Erythroblast (primary cell): Measurements from ENCODE around the gene SMARCC1.
"Not testable (repeated sequence)": the region's sequence is repeated elsewhere in the genome, so short reads cannot be mapped to it uniquely, and the experiment has no call there.

Experiments
- DNase-seq, 2 experiments: peaks; one replicate each; lab custom pipeline; 2025; lab: John Stamatoyannopoulos, UW
- GATA1 ChIP-seq: IDR thresholded peaks from 2 replicates; pipeline ENCODE4 v1.6.1; 2011; ENCODE audit warnings: low read depth, mild to moderate bottlenecking, control low read depth, low read length, moderate library complexity
- POLR2A ChIP-seq: IDR thresholded peaks from 2 replicates; pipeline ENCODE4 v1.6.1; 2011; ENCODE audit warnings: mild to moderate bottlenecking, low read length

The SMARCC1 gene

DNA sequence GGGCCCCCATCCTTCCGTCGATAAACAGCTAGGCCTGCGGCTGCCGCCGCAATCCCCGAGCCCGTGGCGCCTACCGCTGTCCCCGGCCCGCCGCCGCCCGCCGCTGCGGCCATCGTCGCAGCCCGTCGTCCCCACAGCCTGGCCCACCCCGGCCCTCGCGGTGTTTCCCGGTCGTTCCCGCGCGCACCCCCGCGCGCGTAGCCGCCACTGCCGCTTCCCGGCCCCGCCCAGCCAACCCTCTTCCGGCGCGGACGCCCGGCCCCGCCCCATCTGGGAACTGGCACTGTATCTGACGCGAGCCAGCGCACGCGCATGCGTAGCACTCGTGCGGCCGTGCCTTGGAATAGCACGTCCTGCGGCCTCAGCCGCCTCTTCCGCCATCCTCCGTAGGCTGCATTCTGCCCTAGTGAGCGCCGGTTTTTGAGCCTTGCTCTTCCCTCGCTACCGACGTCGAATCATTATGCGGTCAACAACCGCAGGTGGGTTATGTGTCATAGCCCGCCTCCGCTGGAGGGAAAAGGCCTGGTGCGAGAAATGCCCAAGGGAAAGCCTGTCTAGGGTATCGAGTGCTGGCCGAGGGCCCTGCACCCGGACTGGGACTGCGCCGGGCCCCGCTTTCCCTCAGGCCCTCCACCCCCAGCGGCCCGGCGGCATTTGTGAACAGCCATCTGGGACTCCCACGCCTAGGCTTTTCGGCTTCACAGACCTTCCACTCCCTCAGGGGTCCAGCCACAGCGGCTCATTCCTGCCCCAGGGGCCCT is at the start of gene SMARCC1:
SMARCC1 (minus strand) TSS at position 209 of the 761 bp plus-strand sequence; CDS start at position 113, 96 bp downstream.
- TF ChIP-seq POLR2A: peak; percentile 95
- no peak for TF ChIP-seq GATA1

DNA sequence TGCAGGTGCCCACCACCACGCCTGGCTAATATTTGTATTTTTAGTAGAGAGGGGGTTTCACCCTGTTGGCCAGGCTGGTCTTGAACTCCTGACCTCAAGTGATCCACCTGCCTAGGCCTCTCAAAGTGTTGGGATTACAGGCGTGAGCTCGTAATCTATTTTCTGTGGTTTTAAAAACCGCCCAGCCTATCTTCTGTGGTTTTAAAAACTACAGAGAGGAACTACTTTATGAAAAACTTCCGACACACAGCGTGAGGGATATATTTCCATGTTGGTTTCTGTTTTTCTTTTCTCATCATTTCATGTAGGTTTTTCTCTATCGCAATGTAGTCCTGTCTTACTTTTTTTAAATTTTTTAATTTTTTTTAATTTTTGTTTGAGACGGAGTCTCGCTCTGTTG is 47.8 kb upstream of the SMARCC1 start:
- not testable (repeated sequence) for DNase-seq

More for the DNA sequence above, at the start of gene SMARCC1:
- peak; percentile 97 to 98 for DNase-seq

DNA sequence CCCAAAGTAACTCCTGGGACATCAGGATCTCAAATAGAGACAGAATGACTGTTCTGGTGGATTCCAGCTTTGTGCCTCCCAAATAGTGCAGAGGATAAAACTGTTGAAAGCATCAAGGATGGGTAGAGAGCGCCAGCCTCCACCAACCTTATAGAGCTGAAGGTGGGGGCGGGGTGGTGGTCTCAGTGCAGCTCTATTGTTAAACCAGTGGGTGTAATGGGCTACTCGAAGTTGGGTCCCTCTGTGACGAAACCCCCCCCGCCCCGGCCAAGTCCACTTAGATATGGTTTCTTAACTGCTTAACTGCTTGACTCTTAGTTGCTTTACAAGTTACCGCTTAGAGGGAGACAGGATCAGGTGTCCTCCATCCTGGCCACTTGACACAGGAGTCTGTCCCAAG is 43.9 kb upstream of the SMARCC1 start:
- peak; percentile 35 to 53 for DNase-seq
- TF ChIP-seq GATA1: no peak
- TF ChIP-seq POLR2A: no peak

DNA sequence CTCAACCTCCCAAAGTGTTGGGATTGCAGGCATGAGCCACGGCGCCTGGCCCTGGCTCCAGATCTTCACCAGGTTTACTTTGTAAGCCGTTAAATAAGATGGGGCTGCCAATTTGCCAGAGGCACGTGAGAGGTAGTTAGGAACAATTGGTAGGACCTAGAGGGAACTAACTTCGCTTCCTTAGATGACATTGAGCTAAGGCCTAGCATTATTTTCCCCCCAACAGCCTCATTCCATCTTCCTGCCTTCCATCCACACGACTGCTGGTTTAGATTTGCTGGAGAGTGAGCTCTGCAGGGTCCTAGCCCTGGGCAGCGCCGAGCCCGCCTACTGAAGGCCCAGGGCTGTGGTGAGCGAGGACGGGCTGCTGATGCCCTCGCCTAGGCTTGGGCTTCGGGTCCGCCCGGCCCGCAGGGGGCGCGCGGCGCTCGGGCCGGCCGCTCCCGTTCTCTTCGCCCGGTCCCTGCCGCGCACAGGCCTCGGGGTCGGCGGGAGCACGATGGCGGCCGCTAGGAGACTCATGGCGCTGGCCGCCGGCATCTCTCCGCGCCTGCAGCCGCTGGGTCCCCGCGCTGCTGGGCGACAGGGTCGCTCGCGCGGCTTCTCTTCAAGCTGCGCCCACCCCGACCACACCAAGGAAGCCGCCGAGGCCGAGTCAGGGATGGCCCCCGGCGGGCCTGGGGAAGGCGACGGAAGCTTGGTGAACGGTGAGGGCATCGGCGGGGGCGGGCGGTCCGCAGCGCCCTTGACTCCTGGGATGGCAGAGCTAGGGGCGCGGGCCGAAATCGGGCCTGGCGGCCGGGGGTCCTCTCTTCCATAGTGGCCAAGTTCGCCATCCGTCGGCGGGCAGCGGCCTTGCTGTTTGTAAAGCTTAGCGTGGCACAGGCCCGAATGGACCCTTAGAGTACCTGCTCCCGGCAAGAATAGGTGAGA is 43.1 kb upstream of the SMARCC1 start:
- peak; percentile 88 to 93 for DNase-seq
- TF ChIP-seq GATA1: no peak
- peak; percentile 78 for TF ChIP-seq POLR2A

DNA sequence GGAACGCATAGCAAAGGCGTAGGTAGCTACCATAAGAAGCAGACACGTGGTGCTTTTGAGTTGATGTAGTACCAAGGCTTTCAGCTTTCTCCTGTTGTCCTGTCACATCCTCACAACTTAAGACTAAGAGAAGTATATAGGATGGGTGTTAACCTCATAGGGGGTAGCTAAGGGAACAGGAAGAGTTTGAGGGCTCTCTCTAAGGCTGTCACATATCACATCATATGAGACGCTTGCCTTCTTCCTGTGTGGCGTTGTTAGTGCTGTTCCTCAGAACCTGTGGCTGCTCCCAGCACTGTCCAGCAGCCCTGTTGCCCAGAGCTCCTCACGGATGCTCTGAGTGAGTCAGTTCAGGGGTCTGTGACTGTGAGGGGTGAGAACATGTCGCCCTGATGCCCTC is 35.9 kb upstream of the SMARCC1 start:
- no peak for TF ChIP-seq POLR2A
- DNase-seq: no peak

DNA sequence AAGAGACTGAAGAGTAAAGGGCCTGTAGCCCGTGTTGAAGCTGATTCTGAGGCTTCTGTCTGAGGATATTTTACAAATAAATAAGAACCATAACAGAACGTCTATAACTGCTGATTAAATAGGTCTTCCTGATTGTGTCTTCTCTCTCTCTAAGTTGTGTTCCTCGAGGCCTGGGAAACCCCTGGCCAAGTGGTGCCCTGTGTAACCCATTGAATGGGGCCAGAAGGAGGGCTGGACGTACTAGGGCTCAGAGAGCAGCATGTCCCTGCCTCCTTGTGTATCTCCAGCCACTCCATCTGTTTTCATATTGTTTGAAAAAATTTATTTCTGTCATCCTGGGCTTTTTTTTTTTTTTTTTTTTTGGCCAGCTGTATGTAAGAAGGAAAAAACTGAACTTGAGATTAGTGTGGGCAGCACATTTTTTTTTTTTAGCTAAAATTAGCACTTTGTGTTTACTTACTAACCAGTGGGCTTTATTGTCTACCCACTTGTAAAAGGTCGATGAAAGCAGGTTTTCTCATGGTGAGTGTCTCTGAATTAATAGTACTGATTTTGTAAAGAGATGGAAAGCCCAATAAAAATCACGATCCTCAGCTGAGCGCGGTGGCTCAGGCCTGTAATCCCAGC is 32.0 kb upstream of the SMARCC1 start:
- TF ChIP-seq GATA1: no peak
- no peak for TF ChIP-seq POLR2A
- no peak for DNase-seq

DNA sequence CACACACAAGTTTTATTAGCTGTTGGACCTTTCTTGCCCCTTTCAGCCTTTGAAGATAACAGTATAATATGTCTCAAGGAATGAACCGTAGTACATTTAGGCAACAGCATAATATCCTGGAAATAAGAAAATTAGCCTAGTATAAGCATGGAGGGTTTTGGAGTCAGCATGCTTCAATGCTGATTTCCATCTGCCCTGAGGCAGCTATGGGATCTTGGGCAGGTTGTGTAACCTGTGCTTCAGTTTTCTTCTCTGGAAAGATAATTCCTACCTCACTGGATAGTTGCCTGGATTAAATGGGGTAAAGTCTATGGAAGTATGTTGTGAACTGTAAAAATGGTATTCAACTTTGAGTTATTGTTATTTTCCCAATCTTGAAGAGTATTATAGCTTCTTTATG is 22.9 kb upstream of the SMARCC1 start:
- no peak for DNase-seq
- TF ChIP-seq POLR2A: no peak
- no peak for TF ChIP-seq GATA1

DNA sequence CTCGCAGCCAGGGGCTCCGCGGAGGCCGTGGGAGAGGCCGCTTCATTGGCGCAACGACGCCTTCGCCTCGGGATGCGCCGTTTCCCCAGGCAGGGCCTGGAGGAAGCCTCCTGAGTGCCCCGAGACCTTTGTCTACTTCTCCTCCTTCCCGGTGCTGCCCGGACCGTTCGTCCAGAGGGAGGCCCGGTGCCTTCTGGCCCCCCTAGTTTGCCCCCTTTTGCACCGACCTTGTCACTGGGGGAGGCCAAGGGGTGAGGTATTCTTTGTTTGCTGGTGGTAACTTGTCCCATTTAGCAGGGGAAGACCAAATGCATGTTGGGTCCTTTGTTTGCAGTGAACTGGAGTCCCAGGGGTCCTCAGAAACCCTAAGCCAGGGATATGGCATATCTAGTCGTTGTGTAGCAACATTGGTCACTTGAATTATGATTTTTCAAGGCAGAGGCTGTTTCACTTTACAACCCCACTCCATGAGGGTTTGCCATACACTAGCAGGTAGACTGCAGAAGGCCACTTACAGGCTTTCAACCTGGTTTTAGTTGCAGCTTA is 21.9 kb upstream of the SMARCC1 start:
- no peak for DNase-seq
- no peak for TF ChIP-seq POLR2A
- TF ChIP-seq GATA1: no peak

DNA sequence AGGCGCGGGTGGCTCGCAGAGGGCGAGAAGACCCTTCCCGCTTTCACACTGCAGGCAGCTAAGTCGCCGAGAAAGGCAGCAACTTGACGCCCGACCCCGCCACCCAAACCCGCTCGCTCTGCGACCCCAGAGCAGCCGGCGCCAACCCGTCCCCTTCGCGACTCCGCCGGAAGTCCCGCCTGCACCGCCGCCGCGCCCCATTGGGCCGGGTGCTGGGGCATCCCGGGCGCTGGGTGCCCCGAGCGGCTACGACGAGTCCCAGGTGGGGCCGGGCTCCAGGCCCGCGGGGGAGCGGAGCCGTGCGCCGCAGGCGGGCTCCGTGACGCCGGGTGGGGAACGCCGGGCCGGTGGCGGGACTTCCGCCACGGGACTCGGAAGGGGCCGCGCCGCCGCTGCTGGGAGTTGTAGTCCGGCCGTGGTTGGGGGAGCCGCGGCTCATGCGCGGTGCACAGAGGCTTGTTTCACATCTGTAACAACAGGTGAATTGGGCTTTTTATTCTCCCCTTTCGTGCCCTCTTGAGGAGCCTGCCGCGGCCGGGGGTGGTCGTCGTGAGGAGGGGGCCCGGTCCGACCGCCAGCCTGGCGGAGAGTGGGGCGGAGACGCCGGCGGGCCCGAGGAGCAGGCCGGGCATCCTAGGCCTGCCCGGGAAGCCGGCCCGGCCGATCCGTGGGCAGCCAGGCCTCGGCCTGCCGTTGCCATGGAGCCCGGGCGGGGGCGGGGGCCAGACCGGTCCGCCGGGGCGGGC is 21.2 kb upstream of the SMARCC1 start, which contains the start of gene DHX30:
DHX30 (plus strand) TSS at position 405 of the 746 bp plus-strand sequence. CDS start 7,546 bp downstream, outside the sequence.
- TF ChIP-seq POLR2A: peak; percentile 71
- no peak for TF ChIP-seq GATA1
- peak; percentile 88 to 91 for DNase-seq

DNA sequence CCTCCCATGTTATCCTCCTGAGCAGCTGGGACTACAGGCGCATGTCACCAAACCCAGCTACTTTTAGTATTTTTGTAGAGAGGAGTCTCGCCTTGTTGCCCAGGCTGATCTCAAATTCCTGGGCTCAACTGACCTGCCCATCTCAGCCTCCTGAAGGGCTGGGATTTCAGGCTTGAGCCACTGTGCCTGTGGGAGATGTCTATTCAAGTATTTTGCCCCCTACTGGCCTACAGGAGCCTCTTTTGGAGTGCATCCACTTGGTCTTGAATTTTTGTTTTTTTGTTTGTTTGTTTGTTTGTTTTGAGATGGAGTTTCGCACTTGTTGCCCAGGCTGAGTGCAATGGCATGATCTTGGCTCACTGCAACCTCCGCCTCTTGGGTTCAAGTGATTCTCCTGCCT is 18.0 kb upstream of the SMARCC1 start:
- peak; percentile 16 to 18 for DNase-seq

DNA sequence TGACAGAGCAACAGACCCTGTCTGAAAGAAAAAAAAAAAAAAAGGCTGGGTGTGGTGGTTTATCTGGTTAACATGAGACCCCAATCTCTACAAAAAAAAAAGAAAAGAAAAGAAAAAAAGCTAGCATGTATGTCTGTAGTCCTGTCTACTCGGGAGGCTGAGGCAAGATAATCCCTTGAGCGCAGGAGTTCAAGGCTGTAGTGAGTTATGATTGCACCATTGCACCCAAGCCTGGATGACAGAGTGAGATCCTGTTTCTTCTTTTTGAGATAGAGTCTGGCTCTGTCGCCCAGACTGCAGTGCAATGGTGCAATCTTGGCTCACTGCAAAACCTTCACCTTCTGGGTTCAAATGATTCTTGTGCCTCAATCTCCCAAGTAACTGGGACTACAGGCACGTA is 12.9 kb upstream of the SMARCC1 start:
- peak in 1 of 2 experiments; percentile 9 for DNase-seq
- TF ChIP-seq GATA1 (no peak), POLR2A (no peak)

More for the DNA sequence above, 18.0 kb upstream of the SMARCC1 start:
- TF ChIP-seq GATA1 (no peak), POLR2A (no peak)

DNA sequence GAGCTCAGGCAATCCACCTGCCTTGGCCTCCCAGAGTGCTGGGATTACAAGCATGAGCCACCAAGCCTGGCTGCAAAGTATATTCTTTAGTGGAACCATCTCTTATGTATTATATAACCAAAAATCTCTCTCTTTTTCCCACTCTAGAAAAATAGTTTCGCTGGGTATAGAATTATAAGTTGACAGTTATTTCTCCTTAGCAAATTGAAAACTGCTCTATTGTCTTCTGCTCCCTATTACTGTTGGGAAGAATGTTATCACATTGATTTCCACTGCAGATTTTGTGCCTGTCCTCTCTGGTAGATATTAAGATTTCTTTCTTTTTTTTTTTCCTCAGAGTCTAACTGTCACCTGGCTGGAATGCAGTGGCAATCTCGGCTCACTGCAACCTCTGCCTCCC is 11.0 kb upstream of the SMARCC1 start:
- TF ChIP-seq POLR2A (no peak), GATA1 (no peak)
- DNase-seq: no peak
